GM18517 (cell line): Measurements from ENCODE around the gene EFCAB6.

Experiments used
- ATAC-seq: cut with Tn5 transposase; IDR thresholded peaks from one replicate; pipeline ENCODE4 v1.9.1; 2021; ENCODE audit warnings: mild to moderate bottlenecking, moderate library complexity; ENCODE audit not compliant: unreplicated experiment

EFCAB6 gene

GRCh38 chr22:43554694-43555365 lies 257.3 kb downstream of the EFCAB6 start:
- no peak for ATAC-seq

GRCh38 chr22:43554259-43554636 lies 257.9 kb downstream of the EFCAB6 start:
- no peak for ATAC-seq

GRCh38 chr22:43553451-43554258 lies 258.4 kb downstream of the EFCAB6 start:
- no peak for ATAC-seq

- ATAC-seq = no peak
Observed at GRCh38 chr22:43550672-43551071, 261.4 kb downstream of the EFCAB6 start.

- ATAC-seq = no peak
Observed at GRCh38 chr22:43550024-43550620, 262.0 kb downstream of the EFCAB6 start.

GRCh38 chr22:43546186-43546585 lies 265.9 kb downstream of the EFCAB6 start:
- ATAC-seq = no peak

GRCh38 chr22:43544289-43544673 lies 267.8 kb downstream of the EFCAB6 start:
- no peak for ATAC-seq

GRCh38 chr22:43543522-43544288 lies 268.4 kb downstream of the EFCAB6 start:
- ATAC-seq = no peak

- ATAC-seq = no peak
Observed at GRCh38 chr22:43542681-43543521, 269.2 kb downstream of the EFCAB6 start.

GRCh38 chr22:43541462-43542407 lies 270.4 kb downstream of the EFCAB6 start:
- ATAC-seq = no peak

- ATAC-seq = no peak
Observed at GRCh38 chr22:43541022-43541421, 271.1 kb downstream of the EFCAB6 start.

- ATAC-seq = no peak
Observed at GRCh38 chr22:43540529-43540923, 271.6 kb downstream of the EFCAB6 start.

GRCh38 chr22:43539572-43540528 lies 272.3 kb downstream of the EFCAB6 start:
- no peak for ATAC-seq

- ATAC-seq = no peak
Observed at GRCh38 chr22:43537019-43537585, 275.0 kb downstream of the EFCAB6 start.

- ATAC-seq = no peak
Observed at GRCh38 chr22:43535741-43536140, 276.4 kb downstream of the EFCAB6 start.

- ATAC-seq = no peak
Observed at GRCh38 chr22:43535336-43535735, 276.8 kb downstream of the EFCAB6 start.

- ATAC-seq = no peak
Observed at GRCh38 chr22:43534916-43535315, 277.2 kb downstream of the EFCAB6 start.
